HG03108 (cell line): ENCODE data around the gene ABR.
"Not testable (repeated sequence)": the region's sequence is repeated elsewhere in the genome, so short reads cannot be mapped to it uniquely, and the experiment has no call there.

Source experiments
- ATAC-seq: cut with Tn5 transposase; IDR thresholded peaks from one replicate; pipeline ENCODE4 v1.9.1; 2021; ENCODE audit warnings: moderate library complexity; ENCODE audit not compliant: unreplicated experiment

The ABR gene

GRCh38 chr17:1150863-1151600 is 28.7 kb downstream of the ABR start:
- ATAC-seq = no peak

GRCh38 chr17:1149869-1150268 is 29.9 kb downstream of the ABR start:
- no peak for ATAC-seq

- ATAC-seq = no peak
Observed at GRCh38 chr17:1147664-1148063, 32.1 kb downstream of the ABR start.

GRCh38 chr17:1146561-1147265 is 33.1 kb downstream of the ABR start:
- ATAC-seq = no peak

GRCh38 chr17:1145311-1145986 is 34.3 kb downstream of the ABR start:
- ATAC-seq = no peak

GRCh38 chr17:1144162-1144561 is 35.6 kb downstream of the ABR start:
- ATAC-seq = no peak

- ATAC-seq = no peak
Observed at GRCh38 chr17:1143573-1143972, 36.2 kb downstream of the ABR start.

GRCh38 chr17:1142561-1142971 is 37.2 kb downstream of the ABR start:
- ATAC-seq = no peak

- no peak for ATAC-seq
Observed at GRCh38 chr17:1137465-1137894, 42.3 kb downstream of the ABR start.

GRCh38 chr17:1136748-1137147 is 43.0 kb downstream of the ABR start:
- no peak for ATAC-seq

- no peak for ATAC-seq
Observed at GRCh38 chr17:1134634-1135324, 45.0 kb downstream of the ABR start.

GRCh38 chr17:1130191-1130590 is 49.6 kb downstream of the ABR start:
- no peak for ATAC-seq

- not testable (repeated sequence) for ATAC-seq
Observed at GRCh38 chr17:1128463-1128862, 51.3 kb downstream of the ABR start.

GRCh38 chr17:1126801-1127550 is 52.8 kb downstream of the ABR start:
- no peak for ATAC-seq

- ATAC-seq = no peak
Observed at GRCh38 chr17:1126250-1126797, 53.5 kb downstream of the ABR start.

- ATAC-seq = no peak
Observed at GRCh38 chr17:1125788-1126145, 54.0 kb downstream of the ABR start.

GRCh38 chr17:1124896-1125787 is 54.6 kb downstream of the ABR start:
- no peak for ATAC-seq

GRCh38 chr17:1123921-1124715 is 55.7 kb downstream of the ABR start:
- no peak for ATAC-seq
